ENCODE measurements around the gene PICK1.
"Not testable (repeated sequence)": the region's sequence is repeated elsewhere in the genome, so short reads cannot be mapped to it uniquely, and the experiment has no call there.

PICK1 gene

GRCh38 chr22:38110863-38111852 lies 54.0 kb downstream of the PICK1 start:
- no peaks in the 10 kb centered on the region for H3K9me3 ChIP-seq (ENCODE audit: control insufficient read depth, insufficient read depth, low read length)
- no peak overlapping the region for H3K4me3 ChIP-seq (ENCODE audit: low read depth, low read length)
- H3K4me1 ChIP-seq (ENCODE audit: control insufficient read depth, insufficient read depth, low read length) = no peaks in the 10 kb centered on the region
- no peaks in the 10 kb centered on the region for H3K27me3 ChIP-seq (ENCODE audit: control insufficient read depth, insufficient read depth, low read length)
- H3K36me3 ChIP-seq (ENCODE audit: control insufficient read depth, insufficient read depth, low read length) = peaks cover 11% of the 10 kb centered on the region
- H3K9ac ChIP-seq (ENCODE audit: low read depth, low read length) = no peak overlapping the region

- no peaks in the 10 kb centered on the region for H3K9me3 ChIP-seq (ENCODE audit: control insufficient read depth, insufficient read depth, low read length)
- no peak overlapping the region for H3K4me3 ChIP-seq (ENCODE audit: low read depth, low read length)
- H3K4me1 ChIP-seq (ENCODE audit: control insufficient read depth, insufficient read depth, low read length) = no peaks in the 10 kb centered on the region
- H3K9ac ChIP-seq (ENCODE audit: low read depth, low read length) = no peak overlapping the region
- peaks cover 11% of the 10 kb centered on the region for H3K36me3 ChIP-seq (ENCODE audit: control insufficient read depth, insufficient read depth, low read length)
- H3K27me3 ChIP-seq (ENCODE audit: control insufficient read depth, insufficient read depth, low read length) = no peaks in the 10 kb centered on the region
Measured at GRCh38 chr22:38111925-38112355, 54.7 kb downstream of the PICK1 start.

GRCh38 chr22:38112381-38112780 lies 55.2 kb downstream of the PICK1 start:
- Histone ChIP-seq H3K27me3 (ENCODE audit: control insufficient read depth, insufficient read depth, low read length) (no peaks in the 10 kb centered on the region), H3K4me1 (ENCODE audit: control insufficient read depth, insufficient read depth, low read length) (no peaks in the 10 kb centered on the region), H3K9me3 (ENCODE audit: control insufficient read depth, insufficient read depth, low read length) (no peaks in the 10 kb centered on the region), H3K4me3 (ENCODE audit: low read depth, low read length) (no peak overlapping the region), H3K36me3 (ENCODE audit: control insufficient read depth, insufficient read depth, low read length) (peaks cover 11% of the 10 kb centered on the region), H3K9ac (ENCODE audit: low read depth, low read length) (no peak overlapping the region)

- no peaks in the 10 kb centered on the region for H3K9me3 ChIP-seq (ENCODE audit: control insufficient read depth, insufficient read depth, low read length)
- no peak overlapping the region for H3K4me3 ChIP-seq (ENCODE audit: low read depth, low read length)
- no peaks in the 10 kb centered on the region for H3K27me3 ChIP-seq (ENCODE audit: control insufficient read depth, insufficient read depth, low read length)
- no peak overlapping the region for H3K9ac ChIP-seq (ENCODE audit: low read depth, low read length)
- H3K36me3 ChIP-seq (ENCODE audit: control insufficient read depth, insufficient read depth, low read length) = peaks cover 11% of the 10 kb centered on the region
- no peaks in the 10 kb centered on the region for H3K4me1 ChIP-seq (ENCODE audit: control insufficient read depth, insufficient read depth, low read length)
Measured at GRCh38 chr22:38114484-38115398, 57.5 kb downstream of the PICK1 start.

- no peak overlapping the region for H3K9ac ChIP-seq (ENCODE audit: low read depth, low read length)
- H3K4me3 ChIP-seq (ENCODE audit: low read depth, low read length) = no peak overlapping the region
- H3K9me3 ChIP-seq (ENCODE audit: control insufficient read depth, insufficient read depth, low read length) = no peaks in the 10 kb centered on the region
Measured at GRCh38 chr22:38115423-38116205, 58.4 kb downstream of the PICK1 start.

GRCh38 chr22:38117556-38117955 lies 60.4 kb downstream of the PICK1 start:
- not testable (repeated sequence) for H3K9ac ChIP-seq (ENCODE audit: low read depth, low read length); H3K27me3 ChIP-seq (ENCODE audit: control insufficient read depth, insufficient read depth, low read length); H3K4me1 ChIP-seq (ENCODE audit: control insufficient read depth, insufficient read depth, low read length); H3K36me3 ChIP-seq (ENCODE audit: control insufficient read depth, insufficient read depth, low read length); H3K4me3 ChIP-seq (ENCODE audit: low read depth, low read length); H3K9me3 ChIP-seq (ENCODE audit: control insufficient read depth, insufficient read depth, low read length)

More at GRCh38 chr22:38115423-38116205, 58.4 kb downstream of the PICK1 start:
- Histone ChIP-seq H3K27me3 (ENCODE audit: control insufficient read depth, insufficient read depth, low read length) (no peaks in the 10 kb centered on the region), H3K4me1 (ENCODE audit: control insufficient read depth, insufficient read depth, low read length) (no peaks in the 10 kb centered on the region), H3K36me3 (ENCODE audit: control insufficient read depth, insufficient read depth, low read length) (peaks cover 11% of the 10 kb centered on the region)

GRCh38 chr22:38118182-38118581 lies 61.0 kb downstream of the PICK1 start:
- H3K9ac ChIP-seq (ENCODE audit: low read depth, low read length) = no peak overlapping the region
- H3K9me3 ChIP-seq (ENCODE audit: control insufficient read depth, insufficient read depth, low read length) = no peaks in the 10 kb centered on the region
- no peaks in the 10 kb centered on the region for H3K27me3 ChIP-seq (ENCODE audit: control insufficient read depth, insufficient read depth, low read length)
- H3K4me1 ChIP-seq (ENCODE audit: control insufficient read depth, insufficient read depth, low read length) = no peaks in the 10 kb centered on the region
- peaks cover 7% of the 10 kb centered on the region for H3K36me3 ChIP-seq (ENCODE audit: control insufficient read depth, insufficient read depth, low read length)
- no peak overlapping the region for H3K4me3 ChIP-seq (ENCODE audit: low read depth, low read length)

- not testable (repeated sequence) for H3K4me3 ChIP-seq (ENCODE audit: low read depth, low read length); H3K9me3 ChIP-seq (ENCODE audit: control insufficient read depth, insufficient read depth, low read length); H3K9ac ChIP-seq (ENCODE audit: low read depth, low read length); H3K27me3 ChIP-seq (ENCODE audit: control insufficient read depth, insufficient read depth, low read length); H3K4me1 ChIP-seq (ENCODE audit: control insufficient read depth, insufficient read depth, low read length); H3K36me3 ChIP-seq (ENCODE audit: control insufficient read depth, insufficient read depth, low read length)
Measured at GRCh38 chr22:38118747-38119146, 61.5 kb downstream of the PICK1 start.

GRCh38 chr22:38120359-38121110 lies 63.3 kb downstream of the PICK1 start:
- Histone ChIP-seq H3K4me3 (ENCODE audit: low read depth, low read length) (no peak overlapping the region), H3K4me1 (ENCODE audit: control insufficient read depth, insufficient read depth, low read length) (no peaks in the 10 kb centered on the region), H3K27me3 (ENCODE audit: control insufficient read depth, insufficient read depth, low read length) (no peaks in the 10 kb centered on the region), H3K36me3 (ENCODE audit: control insufficient read depth, insufficient read depth, low read length) (peaks cover 3% of the 10 kb centered on the region), H3K9me3 (ENCODE audit: control insufficient read depth, insufficient read depth, low read length) (no peaks in the 10 kb centered on the region), H3K9ac (ENCODE audit: low read depth, low read length) (no peak overlapping the region)

- no peak overlapping the region for H3K4me3 ChIP-seq (ENCODE audit: low read depth, low read length)
- H3K27me3 ChIP-seq (ENCODE audit: control insufficient read depth, insufficient read depth, low read length) = no peaks in the 10 kb centered on the region
- H3K36me3 ChIP-seq (ENCODE audit: control insufficient read depth, insufficient read depth, low read length) = peaks cover 3% of the 10 kb centered on the region
- no peak overlapping the region for H3K9ac ChIP-seq (ENCODE audit: low read depth, low read length)
- no peaks in the 10 kb centered on the region for H3K9me3 ChIP-seq (ENCODE audit: control insufficient read depth, insufficient read depth, low read length)
- H3K4me1 ChIP-seq (ENCODE audit: control insufficient read depth, insufficient read depth, low read length) = no peaks in the 10 kb centered on the region
Measured at GRCh38 chr22:38122616-38123015, 65.4 kb downstream of the PICK1 start.
